HCT116 (cell line): ENCODE measurements around the gene DCTN5. TPM values are rescaled to one million over a fixed set of nuclear protein-coding genes. Genes with fewer than 3 reads are reported as not detected.

ENCODE experiments used
- ATAC-seq: fragments of 200-7000 bp; cut with Tn5 transposase; 2 replicates; pipeline ENCODE4 v1.9.1; 2020; ENCODE audit warnings: mild to moderate bottlenecking, moderate library complexity
- BruUV-seq: library from RNA; stranded (reverse); fragments of 400-500 nt; replicated peaks from 2 replicates; lab custom pipeline; 2021; lab: Mats Ljungman, UMichigan
- CTCF ChIA-PET: fragments of 300-600 bp; sonication (Branson Sonifier 250); formaldehyde crosslinking; loops from one replicate; lab custom pipeline; 2021; ENCODE audit warnings: antibody characterized with exemption; lab: Charles Lee
- POLR2A ChIA-PET: fragments of 300-600, 350-600 bp; sonication (Branson Sonifier 250); formaldehyde crosslinking; loops from one replicate; lab custom pipeline; 2021; ENCODE audit warnings: antibody characterized with exemption; lab: Charles Lee
- RAD21 ChIA-PET, 2 experiments: fragments of 300-600 bp; sonication (Branson Sonifier 250); formaldehyde crosslinking; loops; one replicate each; lab custom pipeline; 2023; ENCODE audit warnings: low total read pairs in 2 of 2; ENCODE audit not compliant: uncharacterized antibody in 2 of 2, unreplicated experiment in 2 of 2, low non-redundant PET in 1 of 2; lab: Charles Lee
- DNase-seq: peaks from one replicate; pipeline ENCODE4 v3.0.0-alpha.2; 2010; ENCODE audit warnings: low read depth, low spot score
- H2AFZ ChIP-seq: fragments of 200-600 bp; shearing (Covaris generic), sonication (generic); 2 replicates; pipeline ENCODE4 v1.6.1; 2017; ENCODE audit warnings: low read depth, mixed run types, mixed read lengths, antibody characterized with exemption, low read length; ENCODE audit not compliant: poor library complexity, severe bottlenecking
- H3K27ac ChIP-seq: 2 replicates; pipeline ENCODE4 v1.5.1; 2012; ENCODE audit warnings: low read depth, low read length
- H3K27me3 ChIP-seq: fragments of 200-600 bp; sonication (generic); 2 replicates; pipeline ENCODE4 v1.6.1; 2016; ENCODE audit warnings: mixed run types, low read length, mixed read lengths; ENCODE audit not compliant: insufficient read depth
- H3K36me3 ChIP-seq, 2 experiments: fragments of 200-500 bp in 1 of 2; fragments of 200-600 bp in 1 of 2; sonication (Bioruptor generic) in 1 of 2; sonication (generic) in 1 of 2; 2 replicates each; pipeline versions ENCODE4 v1.5.1 to v1.6.1; 2014 to 2016; ENCODE audit warnings: low read length in 2 of 2, inconsistent platforms in 1 of 2, mixed read lengths in 1 of 2, mixed run types in 1 of 2; ENCODE audit not compliant: insufficient read depth in 2 of 2, control insufficient read depth in 1 of 2
- H3K4me1 ChIP-seq, 2 experiments: fragments of 200-600 bp in 1 of 2; sonication (generic) in 1 of 2; 2 replicates each; pipeline versions ENCODE4 v1.5.1 to v1.6.1; 2012 to 2017; ENCODE audit warnings: low read length in 2 of 2, inconsistent platforms in 1 of 2, mild to moderate bottlenecking in 1 of 2, mixed read lengths in 1 of 2, mixed run types in 1 of 2, moderate library complexity in 1 of 2; ENCODE audit not compliant: insufficient read depth in 2 of 2, control insufficient read depth in 1 of 2
- H3K4me2 ChIP-seq: fragments of 200-600 bp; sonication (generic); 2 replicates; pipeline ENCODE4 v1.6.1; 2017; ENCODE audit warnings: mixed run types, low read length, mixed read lengths
- H3K4me3 ChIP-seq, 2 experiments: fragments of 200-600 bp in 1 of 2; sonication (generic) in 1 of 2; replicated peaks in 1 of 2; 2 replicates each; pipeline ENCODE4 v1.5.1; 2011 to 2016; ENCODE audit warnings: low read length in 2 of 2, control low read depth in 1 of 2, low read depth in 1 of 2, mild to moderate bottlenecking in 1 of 2, mixed read lengths in 1 of 2, mixed run types in 1 of 2
- H3K79me2 ChIP-seq: fragments of 200-600 bp; sonication (generic); 2 replicates; pipeline ENCODE4 v1.6.1; 2017; ENCODE audit warnings: mild to moderate bottlenecking, mixed run types, low read length, moderate library complexity, mixed read lengths; ENCODE audit not compliant: insufficient read depth
- H3K9ac ChIP-seq: fragments of 200-600 bp; sonication (generic); 2 replicates; pipeline ENCODE4 v1.6.1; 2016; ENCODE audit warnings: low read length, mixed read lengths
- H3K9me2 ChIP-seq: fragments of 200-600 bp; sonication (generic), shearing (Covaris generic); 2 replicates; pipeline ENCODE4 v1.6.1; 2017; ENCODE audit warnings: mixed run types, mild to moderate bottlenecking, moderate library complexity; ENCODE audit not compliant: insufficient read depth
- H3K9me3 ChIP-seq, 2 experiments: fragments of 200-500 bp in 1 of 2; fragments of 200-600 bp in 1 of 2; sonication (Bioruptor generic) in 1 of 2; sonication (generic) in 1 of 2; 2 replicates each; pipeline ENCODE4 v1.6.1; 2014 to 2017; ENCODE audit warnings: low read length in 2 of 2, mixed read lengths in 2 of 2, inconsistent platforms in 1 of 2, low read depth in 1 of 2, mild to moderate bottlenecking in 1 of 2, mixed run types in 1 of 2, moderate library complexity in 1 of 2; ENCODE audit not compliant: control insufficient read depth in 1 of 2, insufficient read depth in 1 of 2
- H4K20me1 ChIP-seq: fragments of 200-600 bp; sonication (generic), shearing (Covaris generic); 2 replicates; pipeline ENCODE4 v1.6.1; 2017; ENCODE audit warnings: mixed run types, mild to moderate bottlenecking, moderate library complexity; ENCODE audit not compliant: insufficient read depth
- CBX3 ChIP-seq: IDR thresholded peaks from 2 replicates; pipeline ENCODE4 v1.6.1; 2012; ENCODE audit warnings: low read depth
- CEBPB ChIP-seq: IDR thresholded peaks from 2 replicates; pipeline ENCODE4 v1.6.1; 2012; ENCODE audit warnings: low read depth
- EGR1 ChIP-seq: IDR thresholded peaks from 2 replicates; pipeline ENCODE4 v1.6.1; 2012; ENCODE audit warnings: low read depth
- EZH2 ChIP-seq: fragments of 200-600 bp; sonication (generic); IDR thresholded peaks from 2 replicates; pipeline ENCODE4 v1.6.1; 2017; ENCODE audit warnings: antibody characterized with exemption, mixed run types
- FOSL1 ChIP-seq: IDR thresholded peaks from 2 replicates; pipeline ENCODE4 v1.6.1; 2012; ENCODE audit warnings: low read depth
- JUND ChIP-seq: IDR thresholded peaks from 2 replicates; pipeline ENCODE4 v1.6.1; 2012
- POLR2A ChIP-seq: IDR thresholded peaks from 2 replicates; pipeline ENCODE4 v1.7.0; 2011; ENCODE audit warnings: borderline replicate concordance; ENCODE audit not compliant: insufficient read depth, insufficient read length; ENCODE audit errors: extremely low read depth
- POLR2AphosphoS5 ChIP-seq: IDR thresholded peaks from 2 replicates; pipeline ENCODE4 v1.6.1; 2011; ENCODE audit warnings: mild to moderate bottlenecking, low read depth, low read length, moderate library complexity
- RAD21 ChIP-seq: IDR thresholded peaks from 2 replicates; pipeline ENCODE4 v1.6.1; 2012; ENCODE audit warnings: low read depth, mild to moderate bottlenecking
- SIN3A ChIP-seq: IDR thresholded peaks from 2 replicates; pipeline ENCODE4 v1.6.1; 2012; ENCODE audit warnings: low read depth
- SP1 ChIP-seq: IDR thresholded peaks from 2 replicates; pipeline ENCODE4 v1.6.1; 2012; ENCODE audit warnings: low read depth
- SRF ChIP-seq: IDR thresholded peaks from 2 replicates; pipeline ENCODE4 v1.6.1; 2012; ENCODE audit warnings: low read depth
- YY1 ChIP-seq: IDR thresholded peaks from 2 replicates; pipeline ENCODE4 v1.6.1; 2011; ENCODE audit warnings: low read length, low read depth, moderate library complexity, mild to moderate bottlenecking; ENCODE audit not compliant: insufficient replicate concordance; ENCODE audit errors: extremely low read depth
- ZFX ChIP-seq: fragments of 450-650 bp; IDR thresholded peaks from 2 replicates; pipeline ENCODE4 v1.6.1; 2017
- ZNF274 ChIP-seq: fragments of 200-500 bp; sonication (Bioruptor generic); IDR thresholded peaks from 2 replicates; pipeline ENCODE4 v1.6.1; 2014; ENCODE audit warnings: mild to moderate bottlenecking, low read depth, low read length, inconsistent platforms
- intact Hi-C: fragments of 100-400 bp; cut with micrococcal nuclease; formaldehyde crosslinking; loops from 2 replicates; pipeline ENCODE4 v1.10.0; 2022
- total RNA-seq: library from RNA; stranded (reverse); gene quantifications from one replicate; pipeline ENCODE4 v1.2.1, GENCODE V29; 2021; ENCODE audit not compliant: unreplicated experiment
- TF ChIP-seq, protein P1 (sequence below), 3 experiments: fragments of 200-600 bp in 1 of 3; sonication (generic) in 1 of 3; IDR thresholded peaks in 2 of 3; conservative IDR thresholded peaks in 1 of 3; 2 replicates each; pipeline ENCODE4 v1.5.1; 2012 to 2017; ENCODE audit warnings: low read depth in 2 of 3, low read length in 2 of 3, antibody characterized with exemption in 1 of 3, borderline replicate concordance in 1 of 3, control low read depth in 1 of 3, mild to moderate bottlenecking in 1 of 3, mixed read lengths in 1 of 3, mixed run types in 1 of 3, moderate library complexity in 1 of 3; ENCODE audit not compliant: insufficient read depth in 1 of 3
- TF ChIP-seq, protein P2 (sequence below): IDR thresholded peaks from 2 replicates; pipeline ENCODE4 v1.6.1; 2012
- TF ChIP-seq, protein P3 (sequence below): IDR thresholded peaks from 2 replicates; pipeline ENCODE4 v1.6.1; 2012
- TF ChIP-seq, protein P4 (sequence below): IDR thresholded peaks from 2 replicates; pipeline ENCODE4 v1.6.1; 2011; ENCODE audit warnings: mild to moderate bottlenecking, low read length, moderate library complexity; ENCODE audit not compliant: insufficient replicate concordance; ENCODE audit errors: extremely low read depth
- TF ChIP-seq, protein P5 (sequence below): IDR thresholded peaks from 2 replicates; pipeline ENCODE4 v1.6.1; 2012; ENCODE audit warnings: low read depth

The DCTN5 gene
- total RNA-seq, 1 experiment from 2014 or later, result 42.9 TPM

DNA sequence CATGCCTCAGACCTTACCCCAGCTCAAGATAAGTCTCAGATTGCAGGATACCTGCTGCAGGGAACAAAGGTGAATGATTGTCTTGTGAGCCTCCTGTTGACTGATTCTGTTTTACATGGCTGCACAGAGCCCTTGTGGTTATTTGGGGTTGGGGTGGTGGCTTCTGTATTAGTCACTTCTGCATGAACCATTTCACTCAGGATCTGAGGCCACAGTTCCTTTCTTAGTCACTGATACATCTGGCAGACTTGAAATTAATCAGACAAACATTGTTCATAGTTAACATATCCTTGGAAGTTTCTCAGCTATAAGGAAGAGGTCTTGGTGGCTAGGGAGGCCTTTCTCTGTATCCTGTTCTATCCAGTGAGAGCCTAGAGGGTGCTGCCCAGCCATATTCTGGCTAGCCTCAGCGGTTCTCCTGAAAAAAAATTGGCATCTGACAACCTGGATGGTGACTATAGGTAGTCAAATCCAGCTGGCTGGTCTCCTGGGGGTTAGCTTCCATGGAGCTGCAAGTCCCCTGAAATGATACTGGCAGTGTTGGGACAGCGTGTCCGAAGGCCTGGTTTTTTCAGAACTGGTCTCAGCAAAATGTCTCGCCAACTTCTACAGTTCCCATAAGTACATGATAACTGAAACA is 29.0 kb downstream of the DCTN5 start:
- Histone ChIP-seq H3K4me2 (no peak overlapping the region), H3K27ac (no peak overlapping the region), H3K9me2 (no peaks in the 10 kb centered on the region), H3K4me3 (no peak overlapping the region), H3K4me1 (no peaks in the 10 kb centered on the region), H4K20me1 (no peaks in the 10 kb centered on the region), H3K9ac (no peak overlapping the region), H3K79me2 (no peaks in the 10 kb centered on the region), H2AFZ (no peak overlapping the region), H3K9me3 (no peaks in the 10 kb centered on the region), H3K27me3 (no peaks in the 10 kb centered on the region), H3K36me3 (peaks cover 4 to 22% of the 10 kb centered on the region in 2 experiments; a peak in 3 of 4 replicates)
- ChIA-PET CTCF (no interaction called here), RAD21 (no interaction called here), POLR2A (no interaction called here)
- intact Hi-C loops, result no loop called here
- DNase-seq, result no peak
- TF ChIP-seq FOSL1, result no peak
- TF ChIP-seq, protein P1, sequence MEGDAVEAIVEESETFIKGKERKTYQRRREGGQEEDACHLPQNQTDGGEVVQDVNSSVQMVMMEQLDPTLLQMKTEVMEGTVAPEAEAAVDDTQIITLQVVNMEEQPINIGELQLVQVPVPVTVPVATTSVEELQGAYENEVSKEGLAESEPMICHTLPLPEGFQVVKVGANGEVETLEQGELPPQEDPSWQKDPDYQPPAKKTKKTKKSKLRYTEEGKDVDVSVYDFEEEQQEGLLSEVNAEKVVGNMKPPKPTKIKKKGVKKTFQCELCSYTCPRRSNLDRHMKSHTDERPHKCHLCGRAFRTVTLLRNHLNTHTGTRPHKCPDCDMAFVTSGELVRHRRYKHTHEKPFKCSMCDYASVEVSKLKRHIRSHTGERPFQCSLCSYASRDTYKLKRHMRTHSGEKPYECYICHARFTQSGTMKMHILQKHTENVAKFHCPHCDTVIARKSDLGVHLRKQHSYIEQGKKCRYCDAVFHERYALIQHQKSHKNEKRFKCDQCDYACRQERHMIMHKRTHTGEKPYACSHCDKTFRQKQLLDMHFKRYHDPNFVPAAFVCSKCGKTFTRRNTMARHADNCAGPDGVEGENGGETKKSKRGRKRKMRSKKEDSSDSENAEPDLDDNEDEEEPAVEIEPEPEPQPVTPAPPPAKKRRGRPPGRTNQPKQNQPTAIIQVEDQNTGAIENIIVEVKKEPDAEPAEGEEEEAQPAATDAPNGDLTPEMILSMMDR (IDR thresholded peaks at IDR 0.05 in 2 of 3, conservative IDR thresholded peaks at IDR 0.05 in 1 of 3; ENCODE audit: borderline replicate concordance in 1 of 3, insufficient read depth in 1 of 3, low read depth in 2 of 3, low read length in 2 of 3), result no peak
- no peak for TF ChIP-seq EGR1
- TF ChIP-seq CEBPB, result no peak
- no peak for TF ChIP-seq POLR2AphosphoS5
- no peak for TF ChIP-seq YY1
- no peak for TF ChIP-seq SP1
- no peak for TF ChIP-seq EZH2
- no peak for TF ChIP-seq SRF
- TF ChIP-seq, protein P2, sequence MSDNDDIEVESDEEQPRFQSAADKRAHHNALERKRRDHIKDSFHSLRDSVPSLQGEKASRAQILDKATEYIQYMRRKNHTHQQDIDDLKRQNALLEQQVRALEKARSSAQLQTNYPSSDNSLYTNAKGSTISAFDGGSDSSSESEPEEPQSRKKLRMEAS, result no peak
- TF ChIP-seq JUND, result no peak
- no peak for TF ChIP-seq SIN3A
- TF ChIP-seq, protein P3, sequence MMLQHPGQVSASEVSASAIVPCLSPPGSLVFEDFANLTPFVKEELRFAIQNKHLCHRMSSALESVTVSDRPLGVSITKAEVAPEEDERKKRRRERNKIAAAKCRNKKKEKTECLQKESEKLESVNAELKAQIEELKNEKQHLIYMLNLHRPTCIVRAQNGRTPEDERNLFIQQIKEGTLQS, result no peak
- TF ChIP-seq ZNF274, result no peak
- no peak for TF ChIP-seq ZFX
- TF ChIP-seq RAD21, result no peak
- no peak for TF ChIP-seq POLR2A
- TF ChIP-seq CBX3, result no peak
- TF ChIP-seq, protein P4, sequence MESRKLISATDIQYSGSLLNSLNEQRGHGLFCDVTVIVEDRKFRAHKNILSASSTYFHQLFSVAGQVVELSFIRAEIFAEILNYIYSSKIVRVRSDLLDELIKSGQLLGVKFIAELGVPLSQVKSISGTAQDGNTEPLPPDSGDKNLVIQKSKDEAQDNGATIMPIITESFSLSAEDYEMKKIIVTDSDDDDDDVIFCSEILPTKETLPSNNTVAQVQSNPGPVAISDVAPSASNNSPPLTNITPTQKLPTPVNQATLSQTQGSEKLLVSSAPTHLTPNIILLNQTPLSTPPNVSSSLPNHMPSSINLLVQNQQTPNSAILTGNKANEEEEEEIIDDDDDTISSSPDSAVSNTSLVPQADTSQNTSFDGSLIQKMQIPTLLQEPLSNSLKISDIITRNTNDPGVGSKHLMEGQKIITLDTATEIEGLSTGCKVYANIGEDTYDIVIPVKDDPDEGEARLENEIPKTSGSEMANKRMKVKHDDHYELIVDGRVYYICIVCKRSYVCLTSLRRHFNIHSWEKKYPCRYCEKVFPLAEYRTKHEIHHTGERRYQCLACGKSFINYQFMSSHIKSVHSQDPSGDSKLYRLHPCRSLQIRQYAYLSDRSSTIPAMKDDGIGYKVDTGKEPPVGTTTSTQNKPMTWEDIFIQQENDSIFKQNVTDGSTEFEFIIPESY, result no peak
- TF ChIP-seq, protein P5, sequence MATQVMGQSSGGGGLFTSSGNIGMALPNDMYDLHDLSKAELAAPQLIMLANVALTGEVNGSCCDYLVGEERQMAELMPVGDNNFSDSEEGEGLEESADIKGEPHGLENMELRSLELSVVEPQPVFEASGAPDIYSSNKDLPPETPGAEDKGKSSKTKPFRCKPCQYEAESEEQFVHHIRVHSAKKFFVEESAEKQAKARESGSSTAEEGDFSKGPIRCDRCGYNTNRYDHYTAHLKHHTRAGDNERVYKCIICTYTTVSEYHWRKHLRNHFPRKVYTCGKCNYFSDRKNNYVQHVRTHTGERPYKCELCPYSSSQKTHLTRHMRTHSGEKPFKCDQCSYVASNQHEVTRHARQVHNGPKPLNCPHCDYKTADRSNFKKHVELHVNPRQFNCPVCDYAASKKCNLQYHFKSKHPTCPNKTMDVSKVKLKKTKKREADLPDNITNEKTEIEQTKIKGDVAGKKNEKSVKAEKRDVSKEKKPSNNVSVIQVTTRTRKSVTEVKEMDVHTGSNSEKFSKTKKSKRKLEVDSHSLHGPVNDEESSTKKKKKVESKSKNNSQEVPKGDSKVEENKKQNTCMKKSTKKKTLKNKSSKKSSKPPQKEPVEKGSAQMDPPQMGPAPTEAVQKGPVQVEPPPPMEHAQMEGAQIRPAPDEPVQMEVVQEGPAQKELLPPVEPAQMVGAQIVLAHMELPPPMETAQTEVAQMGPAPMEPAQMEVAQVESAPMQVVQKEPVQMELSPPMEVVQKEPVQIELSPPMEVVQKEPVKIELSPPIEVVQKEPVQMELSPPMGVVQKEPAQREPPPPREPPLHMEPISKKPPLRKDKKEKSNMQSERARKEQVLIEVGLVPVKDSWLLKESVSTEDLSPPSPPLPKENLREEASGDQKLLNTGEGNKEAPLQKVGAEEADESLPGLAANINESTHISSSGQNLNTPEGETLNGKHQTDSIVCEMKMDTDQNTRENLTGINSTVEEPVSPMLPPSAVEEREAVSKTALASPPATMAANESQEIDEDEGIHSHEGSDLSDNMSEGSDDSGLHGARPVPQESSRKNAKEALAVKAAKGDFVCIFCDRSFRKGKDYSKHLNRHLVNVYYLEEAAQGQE, result no peak
- no TSS peak for BruUV-seq
- no peak for ATAC-seq
